ENCODE measurements around the gene TPSAB1.
"Not testable (repeated sequence)": the region's sequence is repeated elsewhere in the genome, so short reads cannot be mapped to it uniquely, and the experiment has no call there.

The TPSAB1 gene

GRCh38 chr16:1198671-1199346, 41.7 kb upstream of the TPSAB1 start:
- WGBS, 2 experiments (ENCODE audit: insufficient coverage in 2 of 2), result 91 to 94% methylated on average over 8 to 15 of the region's 44 CpGs
- not testable (repeated sequence) for H3K36me3 ChIP-seq (ENCODE audit: control insufficient read depth, insufficient read depth, low read length); H3K27ac ChIP-seq (ENCODE audit: low read depth, low read length, severe bottlenecking); H3K9me3 ChIP-seq (ENCODE audit: control insufficient read depth, low read length); H3K4me1 ChIP-seq (ENCODE audit: control insufficient read depth, insufficient read depth, low read length, poor library complexity, severe bottlenecking); H3K4me3 ChIP-seq (ENCODE audit: extremely low read depth, insufficient read depth, low read length, poor library complexity, severe bottlenecking)

- H3K4me3 ChIP-seq (ENCODE audit: extremely low read depth, insufficient read depth, low read length, poor library complexity, severe bottlenecking), result no peak overlapping the region
- H3K9me3 ChIP-seq (ENCODE audit: control insufficient read depth, low read length), result no peaks in the 10 kb centered on the region
- no peak overlapping the region for H3K27ac ChIP-seq (ENCODE audit: low read depth, low read length, severe bottlenecking)
- 86 to 90% methylated on average over 4 to 10 of the region's 19 CpGs for WGBS, 2 experiments (ENCODE audit: insufficient coverage in 2 of 2)
- no peaks in the 10 kb centered on the region for H3K4me1 ChIP-seq (ENCODE audit: control insufficient read depth, insufficient read depth, low read length, poor library complexity, severe bottlenecking)
- H3K36me3 ChIP-seq (ENCODE audit: control insufficient read depth, insufficient read depth, low read length), result no peaks in the 10 kb centered on the region
These were observed 41.0 kb upstream of the TPSAB1 start for GRCh38 chr16:1199347-1200013.

- Histone ChIP-seq H3K4me3 (ENCODE audit: extremely low read depth, insufficient read depth, low read length, poor library complexity, severe bottlenecking) (no peak overlapping the region), H3K27ac (ENCODE audit: low read depth, low read length, severe bottlenecking) (no peak overlapping the region), H3K4me1 (ENCODE audit: control insufficient read depth, insufficient read depth, low read length, poor library complexity, severe bottlenecking) (no peaks in the 10 kb centered on the region), H3K36me3 (ENCODE audit: control insufficient read depth, insufficient read depth, low read length) (no peaks in the 10 kb centered on the region), H3K9me3 (ENCODE audit: control insufficient read depth, low read length) (no peaks in the 10 kb centered on the region)
- 94 to 96% methylated on average over 36 to 38 of the region's 38 CpGs for WGBS, 2 experiments (ENCODE audit: insufficient coverage in 2 of 2)
These were observed 40.4 kb upstream of the TPSAB1 start for GRCh38 chr16:1200014-1200627.

GRCh38 chr16:1201444-1201843, 39.1 kb upstream of the TPSAB1 start:
- 92 to 96% methylated on average over 25 of the region's 25 CpGs for WGBS, 2 experiments (ENCODE audit: insufficient coverage in 2 of 2)
- Histone ChIP-seq H3K4me3 (ENCODE audit: extremely low read depth, insufficient read depth, low read length, poor library complexity, severe bottlenecking) (no peak overlapping the region), H3K9me3 (ENCODE audit: control insufficient read depth, low read length) (no peaks in the 10 kb centered on the region), H3K4me1 (ENCODE audit: control insufficient read depth, insufficient read depth, low read length, poor library complexity, severe bottlenecking) (no peaks in the 10 kb centered on the region), H3K27ac (ENCODE audit: low read depth, low read length, severe bottlenecking) (no peak overlapping the region), H3K36me3 (ENCODE audit: control insufficient read depth, insufficient read depth, low read length) (no peaks in the 10 kb centered on the region)

GRCh38 chr16:1202274-1202673, 38.2 kb upstream of the TPSAB1 start:
- Histone ChIP-seq H3K4me3 (ENCODE audit: extremely low read depth, insufficient read depth, low read length, poor library complexity, severe bottlenecking) (no peak overlapping the region), H3K4me1 (ENCODE audit: control insufficient read depth, insufficient read depth, low read length, poor library complexity, severe bottlenecking) (no peaks in the 10 kb centered on the region), H3K9me3 (ENCODE audit: control insufficient read depth, low read length) (no peaks in the 10 kb centered on the region), H3K27ac (ENCODE audit: low read depth, low read length, severe bottlenecking) (no peak overlapping the region), H3K36me3 (ENCODE audit: control insufficient read depth, insufficient read depth, low read length) (no peaks in the 10 kb centered on the region)
- 95 to 96% methylated on average over 16 to 18 of the region's 18 CpGs for WGBS, 2 experiments (ENCODE audit: insufficient coverage in 2 of 2)

- Histone ChIP-seq H3K4me1 (ENCODE audit: control insufficient read depth, insufficient read depth, low read length, poor library complexity, severe bottlenecking) (no peaks in the 10 kb centered on the region), H3K27ac (ENCODE audit: low read depth, low read length, severe bottlenecking) (no peak overlapping the region), H3K36me3 (ENCODE audit: control insufficient read depth, insufficient read depth, low read length) (no peaks in the 10 kb centered on the region), H3K9me3 (ENCODE audit: control insufficient read depth, low read length) (no peaks in the 10 kb centered on the region), H3K4me3 (ENCODE audit: extremely low read depth, insufficient read depth, low read length, poor library complexity, severe bottlenecking) (no peak overlapping the region)
- WGBS, 2 experiments (ENCODE audit: insufficient coverage in 2 of 2), result 94 to 95% methylated on average over 10 to 13 of the region's 21 CpGs
These were observed 35.6 kb upstream of the TPSAB1 start for GRCh38 chr16:1204933-1205332.

GRCh38 chr16:1206326-1206725, 34.2 kb upstream of the TPSAB1 start:
- Histone ChIP-seq H3K4me3 (ENCODE audit: extremely low read depth, insufficient read depth, low read length, poor library complexity, severe bottlenecking) (no peak overlapping the region), H3K9me3 (ENCODE audit: control insufficient read depth, low read length) (no peaks in the 10 kb centered on the region), H3K36me3 (ENCODE audit: control insufficient read depth, insufficient read depth, low read length) (no peaks in the 10 kb centered on the region), H3K27ac (ENCODE audit: low read depth, low read length, severe bottlenecking) (no peak overlapping the region), H3K4me1 (ENCODE audit: control insufficient read depth, insufficient read depth, low read length, poor library complexity, severe bottlenecking) (no peaks in the 10 kb centered on the region)
- 84 to 90% methylated on average over 7 to 9 of the region's 9 CpGs for WGBS, 2 experiments (ENCODE audit: insufficient coverage in 2 of 2)

GRCh38 chr16:1206786-1207185, 33.7 kb upstream of the TPSAB1 start:
- Histone ChIP-seq H3K27ac (ENCODE audit: low read depth, low read length, severe bottlenecking) (no peak overlapping the region), H3K36me3 (ENCODE audit: control insufficient read depth, insufficient read depth, low read length) (no peaks in the 10 kb centered on the region), H3K9me3 (ENCODE audit: control insufficient read depth, low read length) (no peaks in the 10 kb centered on the region), H3K4me1 (ENCODE audit: control insufficient read depth, insufficient read depth, low read length, poor library complexity, severe bottlenecking) (no peaks in the 10 kb centered on the region), H3K4me3 (ENCODE audit: extremely low read depth, insufficient read depth, low read length, poor library complexity, severe bottlenecking) (no peak overlapping the region)
- WGBS, 2 experiments (ENCODE audit: insufficient coverage in 2 of 2), result 90 to 100% methylated on average over 7 to 11 of the region's 16 CpGs

GRCh38 chr16:1208239-1208830, 32.2 kb upstream of the TPSAB1 start:
- 91 to 95% methylated on average over 19 to 21 of the region's 22 CpGs for WGBS, 2 experiments (ENCODE audit: insufficient coverage in 2 of 2)
- Histone ChIP-seq H3K4me3 (ENCODE audit: extremely low read depth, insufficient read depth, low read length, poor library complexity, severe bottlenecking) (no peak overlapping the region), H3K9me3 (ENCODE audit: control insufficient read depth, low read length) (no peaks in the 10 kb centered on the region), H3K27ac (ENCODE audit: low read depth, low read length, severe bottlenecking) (no peak overlapping the region), H3K36me3 (ENCODE audit: control insufficient read depth, insufficient read depth, low read length) (no peaks in the 10 kb centered on the region), H3K4me1 (ENCODE audit: control insufficient read depth, insufficient read depth, low read length, poor library complexity, severe bottlenecking) (no peaks in the 10 kb centered on the region)

GRCh38 chr16:1209081-1209480, 31.4 kb upstream of the TPSAB1 start:
- WGBS, 2 experiments (ENCODE audit: insufficient coverage in 2 of 2), result 95 to 97% methylated on average over 33 to 41 of the region's 43 CpGs

More at GRCh38 chr16:1209081-1209480, 31.4 kb upstream of the TPSAB1 start:
- Histone ChIP-seq H3K27ac (ENCODE audit: low read depth, low read length, severe bottlenecking) (no peak overlapping the region), H3K4me3 (ENCODE audit: extremely low read depth, insufficient read depth, low read length, poor library complexity, severe bottlenecking) (no peak overlapping the region), H3K4me1 (ENCODE audit: control insufficient read depth, insufficient read depth, low read length, poor library complexity, severe bottlenecking) (no peaks in the 10 kb centered on the region), H3K36me3 (ENCODE audit: control insufficient read depth, insufficient read depth, low read length) (no peaks in the 10 kb centered on the region), H3K9me3 (ENCODE audit: control insufficient read depth, low read length) (no peaks in the 10 kb centered on the region)
